HG02943 (cell line): ENCODE data around the gene SMYD2.
"Not testable (repeated sequence)": the region's sequence is repeated elsewhere in the genome, so short reads cannot be mapped to it uniquely, and the experiment has no call there.

Experiments used
- ATAC-seq: cut with Tn5 transposase; IDR thresholded peaks from one replicate; pipeline ENCODE4 v1.9.1; 2021; ENCODE audit warnings: mild to moderate bottlenecking, low read depth, moderate library complexity; ENCODE audit not compliant: unreplicated experiment

The SMYD2 gene

DNA sequence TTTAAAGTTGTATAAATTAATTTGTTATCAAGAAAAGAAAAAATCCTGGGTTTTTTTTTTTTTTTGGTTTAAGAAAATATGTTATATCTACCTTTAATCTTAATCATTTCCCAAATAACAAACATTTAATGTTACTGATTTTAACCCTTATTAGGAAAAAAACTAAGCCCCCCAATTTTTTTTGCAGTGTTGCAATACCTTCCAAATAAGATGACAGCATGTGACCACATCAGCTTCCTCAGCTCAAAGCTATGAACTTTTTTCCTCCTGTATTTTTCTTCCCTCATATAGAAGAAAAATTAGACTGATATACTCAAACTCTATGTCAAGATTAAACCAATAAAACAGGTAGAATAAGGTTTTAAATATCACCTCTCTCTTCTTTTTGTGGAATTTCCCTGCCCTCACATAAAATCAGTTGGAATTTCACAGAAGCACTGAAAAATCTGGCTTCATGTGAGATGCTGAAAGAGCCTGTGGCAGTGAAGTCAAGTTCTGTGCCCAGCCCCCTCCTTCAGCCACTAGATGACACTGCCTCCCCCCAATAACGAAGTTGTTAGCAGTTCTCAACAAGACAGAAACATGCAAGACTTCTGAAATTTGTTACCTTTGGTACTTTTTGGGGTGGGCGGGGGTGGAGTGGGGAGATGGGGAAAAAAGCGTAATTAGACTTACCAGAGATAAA is 9.6 kb upstream of the SMYD2 start:
- ATAC-seq: no peak

DNA sequence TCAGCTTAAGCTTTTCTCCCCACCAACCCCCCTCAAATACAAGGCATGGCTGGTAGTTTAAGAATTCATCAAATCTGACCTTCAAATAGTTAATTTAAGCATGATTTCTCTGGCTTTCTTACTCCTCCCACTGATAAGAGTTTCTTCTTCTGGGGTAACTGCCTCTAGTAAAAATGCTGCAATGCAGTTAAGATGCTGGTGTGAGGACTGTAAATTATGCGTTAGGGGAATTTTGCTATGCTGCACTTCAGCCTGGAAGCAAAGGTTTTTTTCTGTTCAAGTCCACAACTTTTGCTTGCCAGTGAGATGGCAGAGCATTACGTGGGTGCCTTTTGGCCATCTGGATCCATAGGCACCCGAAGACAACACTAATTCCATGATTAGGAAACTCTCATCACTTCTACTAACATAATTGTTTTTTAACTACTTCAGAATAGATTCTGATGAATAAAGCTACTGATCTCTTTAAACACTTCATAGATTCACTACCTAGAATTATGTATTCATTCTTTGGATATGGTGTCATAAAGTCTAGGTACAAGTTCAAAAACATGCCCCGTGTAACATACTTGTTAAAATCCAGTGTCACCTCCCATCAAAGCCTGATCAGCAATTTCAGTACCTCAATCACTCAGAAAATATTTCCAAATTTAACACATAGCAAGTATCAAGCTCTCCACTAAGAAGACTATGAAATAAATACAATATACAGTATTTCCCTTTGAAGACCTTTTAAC is 8.8 kb upstream of the SMYD2 start:
- no peak for ATAC-seq

GRCh38 chr1:214272964-214273533 is 7.9 kb upstream of the SMYD2 start:
- ATAC-seq: no peak

DNA sequence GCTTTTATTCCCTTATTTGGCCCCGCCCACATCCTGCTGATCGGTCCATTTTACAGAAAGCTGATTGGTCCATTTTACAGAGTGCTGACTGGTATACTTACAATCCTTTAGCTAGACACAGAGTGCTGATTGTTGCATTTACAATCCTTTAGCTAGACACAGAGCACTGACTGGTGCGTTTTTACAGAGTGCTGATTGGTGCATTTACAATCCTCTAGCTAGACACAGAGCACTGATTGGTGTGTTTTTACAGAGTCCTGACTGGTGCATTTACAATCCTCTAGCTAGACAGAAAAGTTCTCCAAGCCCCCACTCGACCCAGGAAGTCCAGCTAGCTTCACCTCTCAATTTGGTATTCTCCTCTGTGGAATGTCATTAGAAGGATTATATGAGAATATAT is 5.3 kb upstream of the SMYD2 start:
- not testable (repeated sequence) for ATAC-seq

DNA sequence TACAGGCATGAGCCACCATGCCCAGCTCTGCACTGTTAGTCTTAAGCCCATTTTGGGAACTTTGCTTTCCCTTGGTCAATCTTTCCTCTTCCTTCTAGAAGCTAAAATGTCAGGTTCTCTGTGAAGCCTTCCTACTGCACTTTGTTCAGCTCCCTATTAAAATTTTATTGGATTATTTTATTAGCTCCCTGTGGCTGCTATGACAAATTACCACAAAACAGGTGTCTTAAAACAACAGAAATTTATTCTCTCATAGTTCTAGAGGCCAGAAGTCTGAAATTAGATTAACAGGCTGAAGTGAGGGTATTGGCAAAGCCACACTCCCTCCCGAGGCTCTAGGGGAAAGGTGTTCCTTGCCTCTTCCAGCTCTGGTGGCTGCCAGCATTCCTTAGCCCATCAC is 4.2 kb upstream of the SMYD2 start:
- no peak for ATAC-seq

GRCh38 chr1:214277704-214278635 is 3.0 kb upstream of the SMYD2 start:
- no peak for ATAC-seq

- ATAC-seq: peak; percentile 52
Measured at GRCh38 chr1:214280386-214281020, 456 bp upstream of the SMYD2 start.

GRCh38 chr1:214281720-214282629 is 1.0 kb downstream of the SMYD2 start:
- peak; percentile 0 for ATAC-seq

GRCh38 chr1:214282630-214283242 is 1.8 kb downstream of the SMYD2 start:
- no peak for ATAC-seq

DNA sequence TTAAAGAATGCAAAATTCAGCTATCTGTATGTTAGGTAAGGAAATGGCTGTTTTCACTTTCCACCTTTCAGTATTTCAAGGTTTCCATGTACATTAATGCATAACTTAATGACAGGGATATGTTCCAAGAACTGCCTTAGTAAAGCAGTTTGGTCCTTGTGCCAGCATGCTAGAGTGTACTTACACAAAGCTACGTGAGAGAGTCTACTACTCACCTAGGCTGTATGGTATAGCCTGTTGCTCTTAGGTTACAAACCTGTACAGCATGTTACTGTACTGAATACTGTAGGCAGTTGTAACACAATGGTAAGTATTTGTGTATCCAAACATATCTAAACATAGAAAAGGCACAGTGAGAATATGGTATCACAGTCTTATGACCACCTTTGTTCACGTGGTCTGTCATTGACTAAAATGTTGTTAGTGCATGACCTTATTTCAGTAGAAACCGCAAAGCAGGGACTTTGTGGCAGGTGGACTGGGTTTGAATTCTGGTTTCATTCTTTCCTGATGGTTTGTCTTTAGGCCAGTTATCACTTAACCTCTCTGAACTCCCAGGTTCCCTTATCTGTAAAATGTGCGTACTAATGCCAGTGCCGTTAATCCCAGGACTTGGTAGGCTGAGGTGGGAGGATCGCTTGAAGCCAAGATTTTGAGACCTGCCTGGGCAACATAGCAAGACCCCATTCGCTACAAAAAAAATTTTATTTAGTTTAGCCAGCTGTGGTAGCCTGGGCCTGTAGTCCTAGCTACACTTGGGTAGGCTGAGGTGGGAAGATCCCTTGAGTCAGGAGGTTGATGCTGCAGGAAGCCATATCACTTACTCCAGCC is 4.9 kb downstream of the SMYD2 start:
- no peak for ATAC-seq

DNA sequence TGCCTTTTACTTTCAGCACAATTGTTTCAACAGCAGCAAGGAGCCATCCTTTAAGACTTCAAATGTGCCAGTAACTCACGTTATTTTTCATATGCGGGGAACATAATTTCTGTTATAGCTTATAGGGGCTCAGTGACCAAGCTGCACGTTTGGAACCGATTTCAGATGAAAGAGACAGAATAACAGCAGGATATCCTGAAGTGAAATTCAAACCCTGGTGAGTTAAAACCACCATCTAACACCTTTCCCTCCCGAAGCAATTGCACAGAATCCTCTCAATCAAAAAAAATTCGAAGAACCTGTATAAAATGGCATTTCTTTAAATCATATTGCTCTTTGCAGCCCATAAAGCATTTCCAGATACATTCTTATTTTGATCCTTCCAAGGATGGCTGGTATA is 6.9 kb downstream of the SMYD2 start:
- no peak for ATAC-seq

DNA sequence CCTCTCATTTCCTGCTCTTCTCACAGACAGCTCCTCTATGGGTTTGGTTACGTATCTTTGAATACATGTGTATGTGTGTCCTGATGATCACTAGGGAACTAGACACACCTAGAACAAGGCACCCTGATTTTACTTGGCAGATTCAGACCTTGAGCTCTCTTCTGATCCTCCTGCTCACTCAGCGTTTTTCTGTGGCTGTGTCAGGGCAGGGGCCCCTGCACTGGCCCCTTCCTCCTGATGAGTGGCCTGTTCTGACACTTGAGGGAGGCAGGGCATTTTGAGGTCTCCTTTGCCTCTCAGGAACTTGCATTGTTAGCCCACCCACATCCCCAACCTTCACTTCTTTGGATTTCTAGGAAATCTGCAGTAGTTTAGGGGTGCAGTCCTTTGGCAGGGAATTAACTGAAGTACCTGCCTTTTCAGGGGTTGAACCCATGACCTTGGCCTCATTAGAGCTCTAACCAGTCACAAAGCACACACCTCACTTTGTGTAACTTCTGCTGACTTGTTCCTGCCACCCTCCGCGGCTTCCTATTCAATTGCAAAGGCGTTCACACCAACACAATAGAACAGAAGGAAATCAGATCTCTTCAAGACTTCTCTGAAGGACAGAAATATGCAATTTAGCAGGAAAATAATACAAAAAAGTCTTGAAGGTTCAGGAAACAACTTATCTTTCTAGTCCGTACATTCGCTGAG is 8.8 kb downstream of the SMYD2 start:
- ATAC-seq: no peak

DNA sequence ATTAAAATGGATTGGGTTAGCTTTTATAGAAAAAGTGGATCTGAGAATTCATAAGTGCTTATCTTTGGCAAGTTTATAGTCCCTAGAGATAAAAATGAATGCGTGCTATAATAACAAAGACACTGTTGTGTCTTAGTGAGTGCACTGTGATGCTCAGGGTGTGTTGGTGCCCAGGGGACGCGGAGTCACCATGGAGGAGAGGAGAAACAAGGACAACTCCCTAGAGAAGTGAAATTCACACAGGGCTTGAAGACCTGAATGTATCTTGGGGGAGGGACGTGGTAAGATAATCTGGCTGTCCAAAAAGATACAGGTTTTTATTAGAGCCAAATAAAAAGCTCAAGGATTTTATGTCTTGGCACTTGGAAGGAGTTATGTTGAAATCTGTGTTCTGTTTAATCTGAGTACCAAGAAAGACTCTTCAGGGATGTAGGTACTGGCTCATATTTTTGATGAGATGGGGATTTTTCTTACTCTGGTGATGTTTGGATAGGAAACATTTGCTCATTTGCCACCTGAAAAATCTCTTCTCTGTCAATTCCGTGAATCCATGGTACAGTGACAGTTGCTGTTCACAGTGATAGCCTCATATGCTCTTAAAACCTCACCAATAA is 9.6 kb downstream of the SMYD2 start:
- no peak for ATAC-seq

DNA sequence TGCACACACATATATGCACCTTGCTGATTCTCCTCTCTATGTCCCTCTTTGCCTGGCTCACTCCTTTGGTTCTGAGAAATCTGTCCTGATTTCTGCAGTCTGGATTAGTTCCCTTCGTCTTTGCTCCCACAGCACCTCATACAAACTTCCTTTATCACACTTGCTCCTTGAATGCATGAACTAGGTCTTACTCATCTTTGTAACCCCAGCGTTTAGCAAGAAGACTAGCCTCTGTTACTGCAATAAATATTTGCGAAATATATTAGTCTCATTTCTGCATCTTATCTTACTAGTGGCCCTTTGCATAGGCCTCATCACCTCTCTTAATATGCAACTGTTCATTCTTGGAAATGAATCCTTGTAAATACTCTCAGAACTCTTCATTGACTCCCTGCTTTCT is 11.4 kb downstream of the SMYD2 start:
- no peak for ATAC-seq

DNA sequence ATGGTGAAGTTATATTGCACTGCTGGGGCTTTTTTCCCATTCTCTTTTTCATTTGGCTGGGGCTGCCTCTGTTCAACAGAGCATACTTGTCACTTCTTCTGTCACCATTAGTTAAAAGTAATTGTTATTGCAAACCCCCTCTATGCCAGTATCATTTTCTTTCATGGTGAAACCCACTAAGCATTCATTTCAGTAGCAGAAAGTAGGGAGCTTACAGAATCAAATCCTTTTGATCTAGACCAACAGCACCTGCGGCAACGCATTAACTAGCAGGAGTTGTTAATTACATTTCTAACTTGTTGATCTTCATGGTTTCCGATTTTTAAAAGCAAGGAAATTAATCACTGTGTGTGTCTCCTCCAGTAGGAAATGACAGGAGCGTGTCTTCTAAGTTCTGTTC is 15.0 kb downstream of the SMYD2 start:
- no peak for ATAC-seq

DNA sequence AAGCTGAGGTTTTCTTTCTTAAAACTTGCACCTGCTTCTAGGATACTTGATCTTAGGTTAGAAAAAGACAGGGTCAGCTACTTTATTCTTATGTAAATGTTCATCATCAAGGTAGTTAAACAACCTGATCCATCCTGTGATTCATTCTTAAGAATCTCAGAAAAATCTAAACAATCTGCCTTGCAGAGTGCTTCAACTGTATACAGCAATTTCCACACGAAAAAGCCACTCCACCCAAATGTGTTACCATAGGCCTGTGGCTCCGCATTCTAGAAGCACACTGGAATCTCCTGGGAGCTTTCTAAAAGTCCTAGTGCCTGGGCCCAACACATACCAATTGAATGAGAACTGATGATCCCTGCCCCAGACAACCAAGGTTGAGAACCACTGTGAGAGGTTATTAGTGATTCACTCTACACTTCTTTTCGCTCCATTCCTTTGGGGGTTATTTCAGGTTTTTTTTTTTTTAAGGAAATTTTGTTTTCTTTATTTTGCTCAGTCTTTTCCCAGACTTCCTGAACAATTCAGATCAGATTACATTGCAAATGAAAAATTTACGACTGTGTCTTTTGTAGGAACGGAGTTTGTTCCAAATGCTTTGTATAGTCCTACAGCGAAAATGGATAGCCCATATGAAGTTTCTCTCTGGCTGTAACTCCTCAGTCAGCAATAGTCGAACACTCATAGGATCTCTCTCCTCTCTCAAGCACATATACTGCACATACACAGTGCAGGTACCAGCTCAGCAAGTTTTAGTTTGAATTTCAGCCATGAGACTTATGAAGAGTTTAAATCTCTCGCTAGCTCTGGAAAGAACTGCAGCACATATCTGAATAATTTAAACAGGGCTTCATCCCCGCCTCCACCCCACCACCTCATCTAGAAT is 16.1 kb downstream of the SMYD2 start:
- no peak for ATAC-seq
